GM21381 (cell line): Measurements from ENCODE around the gene ZGRF1.
"Not testable (repeated sequence)": the region's sequence is repeated elsewhere in the genome, so short reads cannot be mapped to it uniquely, and the experiment has no call there.

Source experiments
- ATAC-seq: cut with Tn5 transposase; IDR thresholded peaks from one replicate; pipeline ENCODE4 v1.9.1; 2021; ENCODE audit warnings: mild to moderate bottlenecking, moderate library complexity; ENCODE audit not compliant: unreplicated experiment

Gene ZGRF1

GRCh38 chr4:112644595-112645535 is 8.2 kb upstream of the ZGRF1 start:
- not testable (repeated sequence) for ATAC-seq

GRCh38 chr4:112642526-112642925 is 5.8 kb upstream of the ZGRF1 start:
- no peak for ATAC-seq

GRCh38 chr4:112637552-112637866 is 800 bp upstream of the ZGRF1 start:
- ATAC-seq, result no peak

GRCh38 chr4:112633477-112634235 is 3.1 kb downstream of the ZGRF1 start:
- ATAC-seq, result no peak

GRCh38 chr4:112626228-112626627 is 10.5 kb downstream of the ZGRF1 start:
- ATAC-seq, result no peak

- no peak for ATAC-seq
Measured at GRCh38 chr4:112616984-112617383, 19.7 kb downstream of the ZGRF1 start.

- ATAC-seq, result not testable (repeated sequence)
Measured at GRCh38 chr4:112612814-112613213, 23.9 kb downstream of the ZGRF1 start.

GRCh38 chr4:112604589-112604988 is 32.1 kb downstream of the ZGRF1 start:
- ATAC-seq, result no peak

- ATAC-seq, result no peak
Measured at GRCh38 chr4:112594993-112595392, 41.7 kb downstream of the ZGRF1 start.

GRCh38 chr4:112593438-112594133 is 43.1 kb downstream of the ZGRF1 start:
- peak; percentile 76 for ATAC-seq

- ATAC-seq, result no peak
Measured at GRCh38 chr4:112592717-112593116, 44.0 kb downstream of the ZGRF1 start.

- ATAC-seq, result no peak
Measured at GRCh38 chr4:112591593-112591992, 45.1 kb downstream of the ZGRF1 start.

- no peak for ATAC-seq
Measured at GRCh38 chr4:112589206-112589605, 47.5 kb downstream of the ZGRF1 start.

- no peak for ATAC-seq
Measured at GRCh38 chr4:112585977-112586736, 50.6 kb downstream of the ZGRF1 start.

GRCh38 chr4:112567536-112567935 is 69.2 kb downstream of the ZGRF1 start:
- no peak for ATAC-seq

- no peak for ATAC-seq
Measured at GRCh38 chr4:112564706-112565270, 71.9 kb downstream of the ZGRF1 start.

GRCh38 chr4:112563431-112564200 is 73.1 kb downstream of the ZGRF1 start:
- no peak for ATAC-seq

GRCh38 chr4:112562254-112562879 is 74.3 kb downstream of the ZGRF1 start:
- ATAC-seq, result no peak

- no peak for ATAC-seq
Measured at GRCh38 chr4:112560084-112560483, 76.6 kb downstream of the ZGRF1 start.
